K562 (cell line): ENCODE data around the gene LNPEP. TPM values are rescaled to one million over a fixed set of nuclear protein-coding genes. Genes with fewer than 3 reads are reported as not detected.

Experiments used
- ATAC-seq: fragments of 200-7000 bp; cut with Tn5 transposase; 3 replicates; pipeline ENCODE4 v1.9.1; 2020; ENCODE audit warnings: moderate library complexity
- BruUV-seq: library from RNA; stranded (reverse); fragments of 400-500 nt; replicated peaks from 2 replicates; lab custom pipeline; 2021; lab: Mats Ljungman, UMichigan
- CTCF ChIA-PET: fragments of 300-600 bp; formaldehyde crosslinking; extraction: SDS; loops from one replicate; lab custom pipeline; 2021; ENCODE audit warnings: low intra/inter-chr PET ratio; lab: Yijun Ruan, JAX
- POLR2A ChIA-PET: fragments of 300-600, 350-650 bp; sonication (Branson Sonifier 250); formaldehyde crosslinking; extraction: SDS; loops from one replicate; lab custom pipeline; 2021; ENCODE audit warnings: antibody characterized with exemption, inconsistent platforms; lab: Yijun Ruan, JAX
- DNase-seq, 4 experiments: peaks; one replicate each; pipeline versions ENCODE4 v3.0.0 to v3.0.0-alpha.2; 2011 to 2018; ENCODE audit warnings: low spot score in 3 of 4, mixed read lengths in 3 of 4; ENCODE audit errors: extremely low read depth in 1 of 4
- FAIRE-seq: peaks from 2 replicates; lab custom pipeline; 2011; peaks lifted over from hg19 to GRCh38; lab: Jason Lieb, UNC
- H2AFZ ChIP-seq: 2 replicates; pipeline ENCODE4 v1.6.0; 2011; ENCODE audit warnings: low read depth, low read length, control low read depth, inconsistent platforms
- H3K27ac ChIP-seq: fragments of 200-600 bp; 3 replicates; pipeline ENCODE4 v1.8.0; 2011; ENCODE audit warnings: low read depth, mild to moderate bottlenecking, control low read depth, inconsistent platforms, low read length, moderate library complexity, mixed read lengths; ENCODE audit errors: extremely low read depth
- H3K27me3 ChIP-seq, 2 experiments: fragments of 300-600 bp in 1 of 2; 2 replicates in 1 of 2; 3 replicates in 1 of 2; pipeline versions ENCODE4 v1.6.0 to v1.8.0; 2011; ENCODE audit warnings: inconsistent platforms in 2 of 2, low read length in 2 of 2, mild to moderate bottlenecking in 1 of 2, mixed read lengths in 1 of 2, moderate library complexity in 1 of 2; ENCODE audit not compliant: control insufficient read depth in 2 of 2, insufficient read depth in 2 of 2
- H3K36me3 ChIP-seq: fragments of 300-600 bp; 3 replicates; pipeline ENCODE4 v1.8.0; 2011; ENCODE audit warnings: mild to moderate bottlenecking, low read length, inconsistent platforms; ENCODE audit not compliant: control insufficient read depth, insufficient read depth
- H3K4me1 ChIP-seq, 2 experiments: fragments of 200-600 bp in 1 of 2; replicated peaks in 1 of 2; 2 replicates in 1 of 2; 3 replicates in 1 of 2; pipeline versions ENCODE4 v1.5.1 to v1.8.0; 2011; ENCODE audit warnings: inconsistent platforms in 2 of 2, low read length in 2 of 2, mild to moderate bottlenecking in 1 of 2, mixed read lengths in 1 of 2, moderate library complexity in 1 of 2; ENCODE audit not compliant: control insufficient read depth in 2 of 2, insufficient read depth in 2 of 2
- H3K4me2 ChIP-seq: 2 replicates; pipeline ENCODE4 v1.6.1; 2011; ENCODE audit warnings: low read length, control low read depth, inconsistent platforms, mixed read lengths; ENCODE audit not compliant: insufficient read depth
- H3K4me3 ChIP-seq: fragments of 200-600 bp; sonication (generic), shearing (Covaris generic); 2 replicates; pipeline ENCODE4 v1.5.1; 2016; ENCODE audit warnings: control low read depth, inconsistent platforms
- H3K79me2 ChIP-seq: fragments of 200-600 bp; 3 replicates; pipeline ENCODE4 v1.8.0; 2011; ENCODE audit warnings: low read length, inconsistent platforms; ENCODE audit not compliant: control insufficient read depth, insufficient read depth
- H3K9ac ChIP-seq, 2 experiments: 2 replicates each; pipeline versions ENCODE4 v1.6.0 to v1.6.1; 2011; ENCODE audit warnings: low read depth in 2 of 2, low read length in 2 of 2, control low read depth in 1 of 2, inconsistent platforms in 1 of 2, mild to moderate bottlenecking in 1 of 2, mixed read lengths in 1 of 2; ENCODE audit not compliant: insufficient read depth in 1 of 2
- H3K9me1 ChIP-seq: one replicate; pipeline ENCODE4 v1.6.0; 2011; ENCODE audit warnings: inconsistent platforms, mild to moderate bottlenecking, low read length, moderate library complexity; ENCODE audit not compliant: control insufficient read depth, insufficient read depth
- H3K9me3 ChIP-seq: replicated peaks from 2 replicates; pipeline ENCODE4 v1.5.1; 2011; ENCODE audit warnings: low read depth, low read length, inconsistent platforms; ENCODE audit not compliant: control insufficient read depth, insufficient read depth
- H4K20me1 ChIP-seq: replicated peaks from 2 replicates; pipeline ENCODE4 v1.6.1; 2011; ENCODE audit warnings: low read length, inconsistent platforms, mixed read lengths; ENCODE audit not compliant: control insufficient read depth, insufficient read depth
- BRD9 ChIP-seq: fragments of 450-650 bp; IDR thresholded peaks from 2 replicates; pipeline ENCODE4 v1.6.1; 2018; ENCODE audit warnings: low read depth; ENCODE audit not compliant: partially characterized antibody
- C11orf30 ChIP-seq: fragments of 450-650 bp; IDR thresholded peaks from 2 replicates; pipeline ENCODE4 v1.6.1; 2016; ENCODE audit warnings: low read depth, mild to moderate bottlenecking
- CCAR2 ChIP-seq: fragments of 200-400 bp; formaldehyde crosslinking; IDR thresholded peaks from 2 replicates; pipeline ENCODE4 v1.6.1; 2017; ENCODE audit warnings: mild to moderate bottlenecking, low read depth, low read length
- GATA2 ChIP-seq: sonication (generic); formaldehyde crosslinking; IDR thresholded peaks from 2 replicates; pipeline ENCODE4 v1.4.0; 2020; ENCODE audit warnings: mild to moderate bottlenecking, missing genetic modification reagents
- GTF2B ChIP-seq: IDR thresholded peaks from 2 replicates; pipeline ENCODE4 v1.6.1; 2011; ENCODE audit not compliant: insufficient read length; ENCODE audit errors: extremely low read depth
- MAFG ChIP-seq: fragments of 450-650 bp; conservative IDR thresholded peaks from 2 replicates; pipeline ENCODE4 v1.6.1; 2016; ENCODE audit warnings: missing genetic modification characterization, missing compliant biosample characterization
- MAFK ChIP-seq: IDR thresholded peaks from 2 replicates; pipeline ENCODE4 v1.6.1; 2011; ENCODE audit warnings: low read length, improper control_type of control experiment
- NFYB ChIP-seq: IDR thresholded peaks from 2 replicates; pipeline ENCODE4 v1.6.1; 2011; ENCODE audit warnings: mild to moderate bottlenecking, moderate library complexity; ENCODE audit not compliant: insufficient read length; ENCODE audit errors: extremely low read depth
- PCBP1 ChIP-seq: fragments of 200-400 bp; formaldehyde crosslinking; IDR thresholded peaks from 2 replicates; pipeline ENCODE4 v1.6.1; 2018; ENCODE audit warnings: mild to moderate bottlenecking, low read depth, low read length; ENCODE audit not compliant: poor library complexity, severe bottlenecking
- PHTF2 ChIP-seq: fragments of 250-450 bp; sonication (Bioruptor Pico); IDR thresholded peaks from 2 replicates; pipeline ENCODE4 v1.5.0; 2021; ENCODE audit warnings: mild to moderate bottlenecking
- SPI1 ChIP-seq: IDR thresholded peaks from 2 replicates; pipeline ENCODE4 v1.6.1; 2011; ENCODE audit warnings: low read depth, low read length, control low read depth, borderline replicate concordance
- SUPT5H ChIP-seq: fragments of 450-650 bp; IDR thresholded peaks from 2 replicates; pipeline ENCODE4 v1.6.1; 2016
- TAF9B ChIP-seq: fragments of 450-650 bp; IDR thresholded peaks from 2 replicates; pipeline ENCODE4 v1.6.1; 2018; ENCODE audit warnings: mild to moderate bottlenecking; ENCODE audit not compliant: partially characterized antibody
- ZBTB34 ChIP-seq: fragments of 250-450 bp; sonication (Bioruptor Pico); IDR thresholded peaks from 2 replicates; pipeline ENCODE4 v1.8.0; 2021; ENCODE audit warnings: mild to moderate bottlenecking, moderate library complexity
- ZNF316 ChIP-seq: fragments of 450-650 bp; IDR thresholded peaks from 2 replicates; pipeline ENCODE4 v1.6.1; 2016
- ZNF449 ChIP-seq: fragments of 250-450 bp; sonication (Bioruptor Pico); IDR thresholded peaks from 2 replicates; pipeline ENCODE4 v1.8.0; 2022; ENCODE audit warnings: moderate library complexity, mild to moderate bottlenecking, inconsistent platforms
- WGBS: fragments of 100-300 bp; shearing (Covaris generic); methylation state at CpG from one replicate; pipeline ENCODE4 v1.1.6; 2016; ENCODE audit warnings: low coverage, mixed read lengths; ENCODE audit not compliant: insufficient coverage; ENCODE audit errors: missing lambda C conversion rate; 5-methylcytosine and 5-hydroxymethylcytosine counted together
- in situ Hi-C: fragments of 300-500 bp; cut with MboI; formaldehyde crosslinking; loops from 4 replicates; pipeline ENCODE4 v1.15.0; 2018; ENCODE audit warnings: inconsistent platforms, mixed read lengths
- intact Hi-C: fragments of 100-400 bp; cut with micrococcal nuclease; formaldehyde crosslinking; loops from 2 replicates; pipeline ENCODE4 v1.14.2; 2022
- polyA plus RNA-seq, 8 experiments: library from polyadenylated mRNA; depleted of rRNA in 4 of 8; stranded (reverse) in 5 of 8; unstranded in 3 of 8; fragments of >200 nt; fragmentation: Nextera tagmentation in 2 of 8; fragmentation: Illumina TruSeq in 1 of 8; extraction: Ambion mirVana in 2 of 8; extraction: Trizol in 1 of 8; gene quantifications; 2 replicates each; pipeline versions ENCODE4 v1.2.1 to v1.2.3, GENCODE V29; 2011 to 2014; ENCODE audit warnings: inconsistent platforms in 1 of 8, missing spikeins in 1 of 8
- total RNA-seq, 7 experiments: library from RNA; depleted of rRNA in 6 of 7; stranded (reverse); fragments of >200 nt in 6 of 7; fragmentation: Illumina TruSeq in 2 of 7; extraction: Trizol in 2 of 7; gene quantifications; 2 replicates each; pipeline versions ENCODE4 v1.2.1 to v1.2.3, GENCODE V29; 2011 to 2021; ENCODE audit warnings: low replicate concordance in 1 of 7

Gene LNPEP
- total and polyA plus RNA-seq, 9 of the 15 experiments (the other 6 are each of a cell fraction or from before 2014, with no cell fraction given), result 2.6 to 27.9 (median 11.2) TPM

DNA sequence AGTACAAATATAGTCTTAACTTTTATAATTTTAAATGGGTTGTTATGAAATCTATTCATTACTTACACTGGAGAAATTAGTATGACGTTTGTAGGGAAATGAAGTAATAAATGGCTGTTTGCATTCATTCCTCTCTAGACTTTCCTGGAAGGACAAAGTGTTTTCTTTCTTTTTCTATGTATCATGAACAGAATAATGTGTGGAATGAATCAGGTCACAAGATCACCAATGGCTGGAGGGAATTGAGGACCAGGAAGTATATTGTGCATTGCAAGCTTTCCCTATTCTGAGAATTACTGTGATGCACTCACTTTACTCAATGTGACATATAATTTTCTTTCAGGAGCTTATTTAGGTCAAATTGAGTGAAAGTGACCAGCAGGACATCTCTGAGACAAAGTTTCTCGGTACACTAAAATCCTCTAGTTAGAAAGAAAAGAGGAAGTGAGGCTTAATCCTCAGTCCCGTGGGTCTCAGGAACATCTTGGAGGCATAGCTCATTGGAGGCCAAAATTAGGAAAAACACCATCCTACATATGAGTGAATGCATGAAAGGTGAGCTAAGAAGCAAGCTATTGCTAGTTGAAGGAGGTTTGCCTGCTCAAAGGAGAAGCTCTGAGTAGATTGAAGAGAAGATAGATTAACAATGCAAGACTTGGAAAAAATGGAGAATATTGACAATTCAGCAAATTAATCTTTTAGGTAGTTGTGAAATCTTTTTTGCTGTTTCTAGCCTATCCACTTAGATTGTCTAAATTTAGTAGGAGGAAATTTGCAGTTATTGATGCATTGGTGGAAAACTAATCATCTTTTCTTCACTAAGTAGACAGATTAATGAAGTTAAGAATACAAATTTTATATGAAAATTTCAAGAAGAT is 31.6 kb upstream of the LNPEP start:
- POLR2A ChIA-PET, result interaction anchor here (1.2 kb wide), 1 partner anchor 27 kb away, joined by 3 read pairs; no protein-coding TSS in a partner anchor
- Histone ChIP-seq H3K36me3 (no peaks in the 10 kb centered on the region), H3K4me1 (no peaks in the 10 kb centered on the region), H3K9me1 (no peaks in the 10 kb centered on the region), H3K4me3 (no peak overlapping the region), H3K9me3 (no peaks in the 10 kb centered on the region), H3K4me2 (no peak overlapping the region), H3K27ac (no peak overlapping the region), H3K27me3 (no peaks in the 10 kb centered on the region), H2AFZ (peak overlapping the region; percentile 25), H3K79me2 (no peaks in the 10 kb centered on the region), H4K20me1 (no peaks in the 10 kb centered on the region), H3K9ac (no peak overlapping the region)
- intact Hi-C loops, result no loop called here
- TF ChIP-seq CCAR2 (no peak), MAFK (peak; percentile 9; the same call in 1 of the 2 replicates), TAF9B (no peak), PHTF2 (CRISPR knock-in tag) (no peak), ZBTB34 (CRISPR knock-in tag) (no peak), ZNF449 (no peak), SUPT5H (no peak), NFYB (no peak), BRD9 (no peak), GTF2B (no peak), C11orf30 (peak; percentile 84), GATA2 (CRISPR knock-in tag) (no peak), MAFG (peak; percentile 63; the same call in 1 of the 2 replicates), SPI1 (peak; percentile 98), ZNF316 (peak; percentile 88), PCBP1 (no peak)
- no TSS peak for BruUV-seq
- FAIRE-seq (peak; percentile 46), DNase-seq (no peak), ATAC-seq (peak; percentile 55; the same call in 2 of the 3 replicates)
- CTCF ChIA-PET, result no interaction called here
- in situ Hi-C loops, result no loop called here
- 32% methylated on average over 3 of the region's 3 CpGs for WGBS
